Endothelial cell of umbilical vein (primary cell): ENCODE measurements around the gene TRPM5. TPM values are rescaled to one million over a fixed set of nuclear protein-coding genes. Genes with fewer than 3 reads are reported as not detected.

Source experiments
- BruUV-seq: library from RNA; stranded (reverse); fragments of 400-500 nt; replicated peaks from 2 replicates; lab custom pipeline; 2021; lab: Mats Ljungman, UMichigan
- CTCF ChIA-PET: fragments of 300-600, 350-600 bp; sonication (Branson Sonifier 250); formaldehyde crosslinking; loops from one replicate; lab custom pipeline; 2021; ENCODE audit warnings: antibody characterized with exemption, inconsistent platforms; lab: Charles Lee
- POLR2A ChIA-PET: fragments of 300-600, 350-600 bp; sonication (Branson Sonifier 250); formaldehyde crosslinking; loops from one replicate; lab custom pipeline; 2021; ENCODE audit warnings: antibody characterized with exemption, inconsistent platforms; lab: Charles Lee
- DNase-seq: peaks from one replicate; pipeline ENCODE4 v3.0.0-alpha.2; 2011; ENCODE audit warnings: low read depth, low spot score
- FAIRE-seq: peaks from 2 replicates; lab custom pipeline; 2011; peaks lifted over from hg19 to GRCh38; lab: Jason Lieb, UNC
- H2AFZ ChIP-seq: 2 replicates; pipeline ENCODE4 v1.6.0; 2012; ENCODE audit warnings: low read depth, low read length, control low read depth, inconsistent platforms
- H3K27ac ChIP-seq: 2 replicates; pipeline ENCODE4 v1.5.1; 2011; ENCODE audit warnings: low read depth, mild to moderate bottlenecking, control low read depth, low read length, moderate library complexity; ENCODE audit not compliant: insufficient read depth
- H3K27me3 ChIP-seq, 2 experiments: 2 replicates each; pipeline versions ENCODE4 v1.6.0 to v1.6.1; 2011; ENCODE audit warnings: low read length in 2 of 2, mixed read lengths in 1 of 2; ENCODE audit not compliant: control insufficient read depth in 2 of 2, insufficient read depth in 2 of 2
- H3K36me3 ChIP-seq, 2 experiments: 2 replicates in 1 of 2; 3 replicates in 1 of 2; pipeline ENCODE4 v1.5.1; 2011; ENCODE audit warnings: low read length in 2 of 2, mild to moderate bottlenecking in 1 of 2, moderate library complexity in 1 of 2; ENCODE audit not compliant: control insufficient read depth in 2 of 2, insufficient read depth in 2 of 2; ENCODE audit errors: extremely low read depth in 1 of 2
- H3K4me1 ChIP-seq: 3 replicates; pipeline ENCODE4 v1.5.1; 2011; ENCODE audit warnings: mild to moderate bottlenecking, low read length; ENCODE audit not compliant: control insufficient read depth, insufficient read depth; ENCODE audit errors: extremely low read depth
- H3K4me2 ChIP-seq: 2 replicates; pipeline ENCODE4 v1.6.1; 2011; ENCODE audit warnings: low read length, control low read depth, mixed read lengths; ENCODE audit not compliant: insufficient read depth
- H3K4me3 ChIP-seq, 3 experiments: fragments of 200-600 bp in 1 of 3; sonication (generic), shearing (Covaris generic) in 1 of 3; replicated peaks in 1 of 3; 2 replicates each; pipeline ENCODE4 v1.5.1; 2011 to 2016; ENCODE audit warnings: control low read depth in 3 of 3, low read length in 3 of 3, mild to moderate bottlenecking in 2 of 3, inconsistent platforms in 1 of 3, low read depth in 1 of 3, moderate library complexity in 1 of 3; ENCODE audit not compliant: insufficient read depth in 1 of 3
- H3K79me2 ChIP-seq: 2 replicates; pipeline ENCODE4 v1.6.0; 2012; ENCODE audit warnings: low read length, inconsistent platforms; ENCODE audit not compliant: control insufficient read depth, insufficient read depth
- H3K9ac ChIP-seq: replicated peaks from 2 replicates; pipeline ENCODE3; 2011; ENCODE audit warnings: low read length, control low read depth; ENCODE audit not compliant: insufficient read depth; ENCODE audit errors: extremely low read depth
- H3K9me1 ChIP-seq: replicated peaks from 3 replicates; pipeline ENCODE4 v1.6.0; 2011; ENCODE audit warnings: mild to moderate bottlenecking, low read length; ENCODE audit not compliant: control insufficient read depth, insufficient read depth; ENCODE audit errors: extremely low read depth
- H3K9me3 ChIP-seq: replicated peaks from 2 replicates; pipeline ENCODE4 v1.5.1; 2012; ENCODE audit warnings: low read length, inconsistent platforms; ENCODE audit not compliant: control insufficient read depth, insufficient read depth
- H4K20me1 ChIP-seq: replicated peaks from 2 replicates; pipeline ENCODE3; 2011; ENCODE audit warnings: mild to moderate bottlenecking, low read length; ENCODE audit not compliant: control insufficient read depth, insufficient read depth; ENCODE audit errors: extremely low read depth
- EZH2 ChIP-seq: IDR thresholded peaks from 2 replicates; pipeline ENCODE4 v1.6.1; 2012; ENCODE audit warnings: borderline replicate concordance, low read depth, mild to moderate bottlenecking, moderate library complexity, low read length, inconsistent platforms; ENCODE audit not compliant: severe bottlenecking
- FOS ChIP-seq: IDR thresholded peaks from 2 replicates; pipeline ENCODE4 v1.6.1; 2011; ENCODE audit warnings: mild to moderate bottlenecking, low read length, moderate library complexity, borderline replicate concordance; ENCODE audit not compliant: insufficient read depth
- GATA2 ChIP-seq: IDR thresholded peaks from 2 replicates; pipeline ENCODE4 v1.7.0; 2011; ENCODE audit warnings: low read depth, mild to moderate bottlenecking, moderate library complexity, mixed read lengths, low read length; ENCODE audit not compliant: insufficient read length, insufficient read depth
- JUN ChIP-seq: IDR thresholded peaks from 2 replicates; pipeline ENCODE4 v1.6.1; 2011; ENCODE audit warnings: borderline replicate concordance, low read depth; ENCODE audit not compliant: insufficient read length, insufficient read depth
- MYC ChIP-seq: IDR thresholded peaks from one replicate; pipeline ENCODE4 v1.6.1; 2011; ENCODE audit warnings: mild to moderate bottlenecking, low read depth, low read length
- POLR2A ChIP-seq: IDR thresholded peaks from 2 replicates; pipeline ENCODE4 v1.6.1; 2012; ENCODE audit warnings: low read depth, mild to moderate bottlenecking, control low read depth, low read length
- POLR2AphosphoS5 ChIP-seq: IDR thresholded peaks from 2 replicates; pipeline ENCODE4 v1.6.1; 2012; ENCODE audit warnings: low read depth, mild to moderate bottlenecking, control low read depth, low read length, moderate library complexity; ENCODE audit not compliant: insufficient read depth
- dilution Hi-C: fragments of 300-500 bp; cut with MboI; formaldehyde crosslinking; loops from one replicate; pipeline ENCODE4 v1.15.0; 2019; ENCODE audit warnings: low sequenced_read_pairs; ENCODE audit not compliant: extremely low pct_ligation_motif_present
- intact Hi-C: fragments of 100-400 bp; cut with micrococcal nuclease; formaldehyde crosslinking; loops from one replicate; pipeline ENCODE4 v1.10.0; 2022
- polyA plus RNA-seq, 4 experiments: library from polyadenylated mRNA; depleted of rRNA in 3 of 4; stranded (reverse) in 3 of 4; unstranded in 1 of 4; fragments of >200 nt; gene quantifications; 2 replicates each; pipeline versions ENCODE4 v1.2.1 to v1.2.3, GENCODE V29; 2011 to 2012; ENCODE audit warnings: missing spikeins in 1 of 4
- total RNA-seq: library from RNA; stranded (reverse); gene quantifications from 2 replicates; pipeline ENCODE4 v1.2.3, GENCODE V29; 2021
- TF ChIP-seq, protein P1 (sequence below): IDR thresholded peaks from 2 replicates; pipeline ENCODE4 v1.6.1; 2011; ENCODE audit not compliant: insufficient read depth, insufficient read length
- TF ChIP-seq, protein P2 (sequence below), 2 donors: IDR thresholded peaks; 1 replicate in 1 of 2; 2 replicates in 1 of 2; pipeline ENCODE4 v1.5.1; 2011; ENCODE audit warnings: low read length in 2 of 2, mild to moderate bottlenecking in 2 of 2, moderate library complexity in 2 of 2, control low read depth in 1 of 2, inconsistent platforms in 1 of 2, low read depth in 1 of 2; ENCODE audit not compliant: insufficient read depth in 1 of 2; ENCODE audit errors: extremely low read depth in 1 of 2

The TRPM5 gene
- total and polyA plus RNA-seq, 2 donors (not counting 3 experiments of a cell fraction or from before 2014, with no cell fraction given): not detected

DNA sequence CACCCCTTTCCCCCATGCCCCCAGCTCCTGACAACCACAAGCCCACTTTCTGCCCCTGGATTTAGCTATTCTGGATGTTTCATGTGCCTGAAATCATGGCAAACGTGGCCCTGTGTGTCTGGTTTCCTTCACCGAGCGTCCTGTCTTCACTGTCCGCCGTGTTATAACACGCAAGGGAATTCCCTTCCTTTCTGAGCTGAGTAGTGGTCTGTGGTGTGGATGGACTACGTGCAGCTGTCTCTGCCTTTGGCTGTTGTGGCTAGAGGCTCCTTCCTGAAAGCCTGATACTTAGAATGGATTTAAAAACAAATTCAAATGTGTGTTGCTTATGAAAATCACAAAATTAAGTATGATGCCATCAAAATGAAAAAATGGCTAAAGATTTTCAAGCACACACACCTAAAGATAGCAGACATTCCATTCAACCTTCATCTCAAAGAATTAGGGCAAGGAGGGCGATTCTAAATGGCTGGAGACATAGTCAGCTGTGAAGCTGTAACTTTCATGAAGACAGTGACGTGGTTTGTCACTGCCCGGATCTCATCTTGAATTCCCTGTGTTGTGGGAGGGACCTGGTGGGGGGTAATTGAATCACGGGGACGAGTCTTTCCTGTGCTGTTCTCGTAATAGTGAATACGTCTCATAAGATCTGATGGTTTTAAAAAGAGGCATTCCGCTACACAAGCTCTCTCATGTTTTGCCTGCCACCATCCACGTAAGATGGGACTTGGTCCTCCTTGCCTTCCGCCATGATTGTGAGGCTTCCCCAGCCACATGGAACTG lies 31.0 kb upstream of the TRPM5 start:
- no peaks in the 10 kb centered on the region for H4K20me1 ChIP-seq
- dilution Hi-C loops (no loop called here), intact Hi-C loops (no loop called here)
- TF ChIP-seq JUN (no peak), MYC (no peak), FOS (no peak), POLR2AphosphoS5 (no peak), POLR2A (no peak), GATA2 (no peak), EZH2 (no peak)
- TF ChIP-seq, protein P1, sequence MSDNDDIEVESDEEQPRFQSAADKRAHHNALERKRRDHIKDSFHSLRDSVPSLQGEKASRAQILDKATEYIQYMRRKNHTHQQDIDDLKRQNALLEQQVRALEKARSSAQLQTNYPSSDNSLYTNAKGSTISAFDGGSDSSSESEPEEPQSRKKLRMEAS: no peak
- TF ChIP-seq, protein P2, sequence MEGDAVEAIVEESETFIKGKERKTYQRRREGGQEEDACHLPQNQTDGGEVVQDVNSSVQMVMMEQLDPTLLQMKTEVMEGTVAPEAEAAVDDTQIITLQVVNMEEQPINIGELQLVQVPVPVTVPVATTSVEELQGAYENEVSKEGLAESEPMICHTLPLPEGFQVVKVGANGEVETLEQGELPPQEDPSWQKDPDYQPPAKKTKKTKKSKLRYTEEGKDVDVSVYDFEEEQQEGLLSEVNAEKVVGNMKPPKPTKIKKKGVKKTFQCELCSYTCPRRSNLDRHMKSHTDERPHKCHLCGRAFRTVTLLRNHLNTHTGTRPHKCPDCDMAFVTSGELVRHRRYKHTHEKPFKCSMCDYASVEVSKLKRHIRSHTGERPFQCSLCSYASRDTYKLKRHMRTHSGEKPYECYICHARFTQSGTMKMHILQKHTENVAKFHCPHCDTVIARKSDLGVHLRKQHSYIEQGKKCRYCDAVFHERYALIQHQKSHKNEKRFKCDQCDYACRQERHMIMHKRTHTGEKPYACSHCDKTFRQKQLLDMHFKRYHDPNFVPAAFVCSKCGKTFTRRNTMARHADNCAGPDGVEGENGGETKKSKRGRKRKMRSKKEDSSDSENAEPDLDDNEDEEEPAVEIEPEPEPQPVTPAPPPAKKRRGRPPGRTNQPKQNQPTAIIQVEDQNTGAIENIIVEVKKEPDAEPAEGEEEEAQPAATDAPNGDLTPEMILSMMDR (IDR thresholded peaks at IDR 0.05; ENCODE audit: extremely low read depth in 1 of 2, insufficient read depth in 1 of 2, low read depth in 1 of 2, low read length in 2 of 2): no peak
- H3K9me3 ChIP-seq: no peaks in the 10 kb centered on the region
- CTCF ChIA-PET: interaction anchor here (1.6 kb wide), 1 partner anchor 16 kb away, joined by 3 read pairs; no protein-coding TSS in a partner anchor
- no peaks in the 10 kb centered on the region for H3K79me2 ChIP-seq
- no peaks in the 10 kb centered on the region for H3K9me1 ChIP-seq
- no TSS peak for BruUV-seq
- no peak for FAIRE-seq
- H2AFZ ChIP-seq: no peak overlapping the region
- no peaks in the 10 kb centered on the region for H3K27me3 ChIP-seq
- H3K4me1 ChIP-seq: no peaks in the 10 kb centered on the region
- no peak for DNase-seq
- H3K36me3 ChIP-seq: no peaks in the 10 kb centered on the region
- no peak overlapping the region for H3K4me3 ChIP-seq
- POLR2A ChIA-PET: no interaction called here
- H3K4me2 ChIP-seq: no peak overlapping the region
- H3K27ac ChIP-seq: no peak overlapping the region
- no peak overlapping the region for H3K9ac ChIP-seq
